H1 (cell line): ENCODE data around the gene PDE8B. TPM values are rescaled to one million over a fixed set of nuclear protein-coding genes. Genes with fewer than 3 reads are reported as not detected.

Experiments
- CTCF ChIA-PET: fragments of 300-600 bp; sonication (Branson Sonifier 250); formaldehyde crosslinking; loops from one replicate; lab custom pipeline; 2021; ENCODE audit not compliant: partially characterized antibody; lab: Charles Lee
- POLR2A ChIA-PET: fragments of 300-600 bp; sonication (Branson Sonifier 250); formaldehyde crosslinking; loops from one replicate; lab custom pipeline; 2021; ENCODE audit warnings: inconsistent platforms; ENCODE audit not compliant: partially characterized antibody; lab: Charles Lee
- DNase-seq, 2 experiments: peaks; one replicate each; pipeline versions ENCODE4 v3.0.0 to v3.0.0-alpha.2; 2010 to 2022; ENCODE audit warnings: low spot score in 2 of 2, low read depth in 1 of 2, mixed read lengths in 1 of 2
- FAIRE-seq: peaks from 2 replicates; lab custom pipeline; 2011; peaks lifted over from hg19 to GRCh38; lab: Jason Lieb, UNC
- H2AFZ ChIP-seq: 2 replicates; pipeline ENCODE4 v1.8.1; 2012; ENCODE audit warnings: low read length, inconsistent platforms
- H2AK5ac ChIP-seq: 2 replicates; pipeline ENCODE4 v1.6.1; 2013; ENCODE audit warnings: low read depth, low read length
- H2BK120ac ChIP-seq: replicated peaks from 2 replicates; pipeline ENCODE3; 2013; ENCODE audit warnings: low read depth, low read length, inconsistent platforms
- H2BK12ac ChIP-seq: 2 replicates; pipeline ENCODE4 v1.6.1; 2013; ENCODE audit warnings: low read depth, low read length
- H2BK15ac ChIP-seq: 2 replicates; pipeline ENCODE4 v1.6.1; 2013; ENCODE audit warnings: low read length
- H2BK20ac ChIP-seq: 2 replicates; pipeline ENCODE4 v1.6.1; 2013; ENCODE audit warnings: low read length
- H2BK5ac ChIP-seq: 2 replicates; pipeline ENCODE4 v1.6.1; 2013; ENCODE audit warnings: low read depth, low read length
- H3K14ac ChIP-seq: 2 replicates; pipeline ENCODE4 v1.6.1; 2013; ENCODE audit warnings: inconsistent platforms; ENCODE audit not compliant: insufficient read length
- H3K18ac ChIP-seq: 2 replicates; pipeline ENCODE4 v1.6.1; 2013; ENCODE audit warnings: low read length; ENCODE audit errors: extremely low read depth
- H3K23ac ChIP-seq: 2 replicates; pipeline ENCODE4 v1.6.1; 2013; ENCODE audit warnings: inconsistent platforms; ENCODE audit not compliant: insufficient read length
- H3K23me2 ChIP-seq: 2 replicates; pipeline ENCODE4 v1.6.1; 2013; ENCODE audit warnings: low read depth, low read length
- H3K27ac ChIP-seq: 2 replicates; pipeline ENCODE4 v1.6.1; 2011; ENCODE audit warnings: low read depth, low read length, inconsistent platforms
- H3K27me3 ChIP-seq, 4 experiments: replicated peaks in 1 of 4; 1 replicate in 1 of 4; 2 replicates in 3 of 4; pipeline versions ENCODE4 v1.6.1 to v1.8.1; 2011 to 2013; ENCODE audit warnings: low read length in 3 of 4, mild to moderate bottlenecking in 3 of 4, inconsistent platforms in 2 of 4, mixed read lengths in 2 of 4, moderate library complexity in 1 of 4; ENCODE audit not compliant: control insufficient read depth in 3 of 4, insufficient read depth in 3 of 4; ENCODE audit errors: extremely low read depth in 1 of 4
- H3K36me3 ChIP-seq, 4 experiments: 2 replicates each; pipeline versions ENCODE4 v1.6.1 to v1.8.1; 2011 to 2013; ENCODE audit warnings: mild to moderate bottlenecking in 4 of 4, low read length in 3 of 4, moderate library complexity in 2 of 4, control low read depth in 1 of 4, inconsistent platforms in 1 of 4; ENCODE audit not compliant: insufficient read depth in 4 of 4, control insufficient read depth in 2 of 4
- H3K4ac ChIP-seq: replicated peaks from 2 replicates; pipeline ENCODE3; 2013; ENCODE audit warnings: low read length, low read depth, mixed read lengths, inconsistent platforms; ENCODE audit not compliant: insufficient read length
- H3K4me1 ChIP-seq, 4 experiments: replicated peaks in 1 of 4; 1 replicate in 1 of 4; 2 replicates in 3 of 4; pipeline versions ENCODE4 v1.6.1 to v1.8.1; 2011 to 2013; ENCODE audit warnings: low read length in 3 of 4, inconsistent platforms in 2 of 4, mixed read lengths in 1 of 4; ENCODE audit not compliant: insufficient read depth in 4 of 4, control insufficient read depth in 3 of 4
- H3K4me2 ChIP-seq, 2 experiments: 2 replicates each; pipeline versions ENCODE4 v1.6.1 to v1.8.1; 2011 to 2013; ENCODE audit warnings: low read depth in 2 of 2, low read length in 2 of 2, control low read depth in 1 of 2, inconsistent platforms in 1 of 2, mild to moderate bottlenecking in 1 of 2; ENCODE audit not compliant: insufficient read depth in 1 of 2
- H3K4me3 ChIP-seq, 4 experiments: fragments of 200-600, 300-600 bp in 1 of 4; sonication (generic), shearing (Covaris generic), sonication (Bioruptor Twin) in 1 of 4; 2 replicates each; pipeline versions ENCODE4 v1.5.1 to v1.8.1; 2011 to 2016; ENCODE audit warnings: low read length in 4 of 4, low read depth in 3 of 4, control low read depth in 2 of 4, inconsistent platforms in 2 of 4, mild to moderate bottlenecking in 2 of 4, mixed read lengths in 1 of 4, moderate library complexity in 1 of 4; ENCODE audit not compliant: insufficient read depth in 2 of 4; ENCODE audit errors: extremely low read depth in 1 of 4
- H3K56ac ChIP-seq: replicated peaks from 2 replicates; pipeline ENCODE3; 2013; ENCODE audit warnings: low read depth, mild to moderate bottlenecking, mixed read lengths, low read length, inconsistent platforms; ENCODE audit not compliant: insufficient read length
- H3K79me1 ChIP-seq: 2 replicates; pipeline ENCODE4 v1.6.1; 2013; ENCODE audit warnings: low read depth, low read length, control low read depth
- H3K79me2 ChIP-seq, 2 experiments: 2 replicates each; pipeline versions ENCODE4 v1.6.1 to v1.8.1; 2012 to 2013; ENCODE audit warnings: low read length in 2 of 2, mild to moderate bottlenecking in 2 of 2, inconsistent platforms in 1 of 2; ENCODE audit not compliant: insufficient read depth in 2 of 2, control insufficient read depth in 1 of 2
- H3K9ac ChIP-seq, 4 experiments: replicated peaks in 1 of 4; 1 replicate in 1 of 4; 2 replicates in 3 of 4; pipeline versions ENCODE4 v1.6.1 to v1.8.1; 2011 to 2013; ENCODE audit warnings: low read depth in 3 of 4, low read length in 3 of 4, control low read depth in 2 of 4, mild to moderate bottlenecking in 2 of 4, moderate library complexity in 2 of 4, inconsistent platforms in 1 of 4; ENCODE audit errors: extremely low read depth in 1 of 4
- H3K9me3 ChIP-seq, 2 experiments: 2 replicates each; pipeline versions ENCODE4 v1.6.1 to v1.8.1; 2012 to 2013; ENCODE audit warnings: mild to moderate bottlenecking in 2 of 2, moderate library complexity in 2 of 2, control low read depth in 1 of 2, inconsistent platforms in 1 of 2, low read depth in 1 of 2, low read length in 1 of 2, mixed read lengths in 1 of 2; ENCODE audit not compliant: insufficient read depth in 2 of 2
- H4K20me1 ChIP-seq, 2 experiments: replicated peaks in 1 of 2; 2 replicates each; pipeline versions ENCODE3 to v1.8.1; 2011 to 2013; ENCODE audit warnings: inconsistent platforms in 2 of 2, low read length in 2 of 2, mild to moderate bottlenecking in 1 of 2; ENCODE audit not compliant: insufficient read depth in 2 of 2, control insufficient read depth in 1 of 2
- H4K5ac ChIP-seq: 2 replicates; pipeline ENCODE4 v1.6.1; 2013; ENCODE audit warnings: low read length, low read depth, mixed read lengths, inconsistent platforms; ENCODE audit not compliant: insufficient read length
- H4K8ac ChIP-seq: 2 replicates; pipeline ENCODE4 v1.8.0; 2013; ENCODE audit warnings: mild to moderate bottlenecking, moderate library complexity, low read length, inconsistent platforms; ENCODE audit not compliant: insufficient read depth; ENCODE audit errors: extremely low read depth
- H4K91ac ChIP-seq: replicated peaks from 2 replicates; pipeline ENCODE3; 2013; ENCODE audit warnings: low read length, mixed read lengths, inconsistent platforms; ENCODE audit not compliant: insufficient read length
- EZH2 ChIP-seq: fragments of 200-600 bp; sonication (generic); IDR thresholded peaks from 2 replicates; pipeline ENCODE4 v1.7.1; 2012; ENCODE audit warnings: low read depth, mild to moderate bottlenecking, moderate library complexity, low read length, inconsistent platforms; ENCODE audit not compliant: severe bottlenecking
- POLR2AphosphoS5 ChIP-seq: IDR thresholded peaks from 2 replicates; pipeline ENCODE4 v1.6.1; 2011; ENCODE audit warnings: low read depth, low read length
- WGBS, 2 experiments: shearing (Covaris generic) in 1 of 2; methylation state at CpG; one replicate each; pipeline versions ENCODE4 v1.1.6 to v1.1.7; 2013 to 2015; ENCODE audit warnings: low lambda C conversion rate in 2 of 2, mixed read lengths in 2 of 2, inconsistent platforms in 1 of 2, low coverage in 1 of 2, missing lambda C conversion rate in 1 of 2; ENCODE audit not compliant: insufficient replicate concordance in 2 of 2, insufficient coverage in 1 of 2, insufficient read length in 1 of 2; ENCODE audit errors: extremely low coverage in 1 of 2, missing lambda C conversion rate in 1 of 2; 5-methylcytosine and 5-hydroxymethylcytosine counted together
- polyA plus RNA-seq, 7 experiments: library from polyadenylated mRNA; depleted of rRNA in 3 of 7; stranded (reverse) in 5 of 7; unstranded in 2 of 7; fragments of >200 nt in 5 of 7; fragments of 200-250 nt in 2 of 7; gene quantifications; 1 replicate in 5 of 7; 2 replicates in 1 of 7; 4 replicates in 1 of 7; pipeline versions ENCODE4 v1.2.1 to v1.2.3, GENCODE V29; 2011 to 2013; ENCODE audit warnings: missing spikeins in 2 of 7, mixed read lengths in 2 of 7
- total RNA-seq: library from RNA; stranded (reverse); fragmentation: NEBNext Ultra II Directional; extraction: Animal tissue kit (Norgen Biotek cat#: 25700); gene quantifications from 2 replicates; pipeline ENCODE4 v1.2.1, GENCODE V29; 2021

The PDE8B gene
- total and polyA plus RNA-seq, 2 of the 8 experiments (the other 6 are each of a cell fraction or from before 2014, with no cell fraction given): 0.32 to 1.1 TPM

- no peaks in the 10 kb centered on the region for H3K9me3 ChIP-seq
- no peak overlapping the region for H4K5ac ChIP-seq
- H2BK12ac ChIP-seq: no peak overlapping the region
- POLR2A ChIA-PET: no interaction called here
- H3K4ac ChIP-seq: no peak overlapping the region
- H4K91ac ChIP-seq: no peak overlapping the region
- no peak overlapping the region for H2BK20ac ChIP-seq
- no peak overlapping the region for H3K27ac ChIP-seq
- H3K9ac ChIP-seq: no peak overlapping the region
- no peaks in the 10 kb centered on the region for H3K4me1 ChIP-seq
- no peak overlapping the region for H2AK5ac ChIP-seq
- no peak overlapping the region for H3K4me3 ChIP-seq
- no peaks in the 10 kb centered on the region for H3K23me2 ChIP-seq
- H2BK120ac ChIP-seq: no peak overlapping the region
- no peak for TF ChIP-seq EZH2
- peak; percentile 80 for TF ChIP-seq POLR2AphosphoS5
- FAIRE-seq (peak; percentile 70), DNase-seq (no peak)
- no peaks in the 10 kb centered on the region for H4K20me1 ChIP-seq
- no peak overlapping the region for H3K23ac ChIP-seq
- no peak overlapping the region for H2AFZ ChIP-seq
- H4K8ac ChIP-seq: no peak overlapping the region
- H3K56ac ChIP-seq: no peak overlapping the region
- no peak overlapping the region for H2BK15ac ChIP-seq
- no peak overlapping the region for H3K14ac ChIP-seq
- peaks cover 0 to 7% (median 5%) of the 10 kb centered on the region in 4 experiments; a peak in 4 of 7 replicates for H3K27me3 ChIP-seq
- H3K18ac ChIP-seq: no peak overlapping the region
- no peak overlapping the region for H2BK5ac ChIP-seq
- H3K79me2 ChIP-seq: no peaks in the 10 kb centered on the region
- CTCF ChIA-PET: no interaction called here
- H3K4me2 ChIP-seq: no peak overlapping the region
- H3K79me1 ChIP-seq: no peaks in the 10 kb centered on the region
- H3K36me3 ChIP-seq: no peaks in the 10 kb centered on the region
- WGBS, 2 experiments: 71% methylated on average over 12 of the region's 12 CpGs; no CpG with 5 or more reads in 1 of the 2 experiments
Measured at GRCh38 chr5:77308154-77308960, 97.9 kb downstream of the PDE8B start.
